Ishikawa (cell line): ENCODE measurements around the gene GABRR3.

Source experiments
- CEBPB ChIP-seq: IDR thresholded peaks from 2 replicates; pipeline ENCODE4 v1.6.1; 2012
- CREB1 ChIP-seq: IDR thresholded peaks from 2 replicates; pipeline ENCODE4 v1.6.1; 2012; ENCODE audit warnings: low read depth
- EGR1 ChIP-seq: IDR thresholded peaks from 2 replicates; pipeline ENCODE4 v1.6.1; 2012
- EP300 ChIP-seq: IDR thresholded peaks from 2 replicates; pipeline ENCODE4 v1.6.1; 2012; ENCODE audit warnings: borderline replicate concordance
- FOXM1 ChIP-seq: IDR thresholded peaks from 2 replicates; pipeline ENCODE4 v1.6.1; 2012; ENCODE audit warnings: low read depth, borderline replicate concordance
- MAX ChIP-seq: IDR thresholded peaks from 2 replicates; pipeline ENCODE4 v1.6.1; 2012
- NFIC ChIP-seq: IDR thresholded peaks from 2 replicates; pipeline ENCODE4 v1.6.1; 2012
- RAD21 ChIP-seq: IDR thresholded peaks from 2 replicates; pipeline ENCODE4 v1.6.1; 2012; ENCODE audit warnings: low read depth
- REST ChIP-seq: IDR thresholded peaks from 2 replicates; pipeline ENCODE4 v1.6.1; 2012; ENCODE audit warnings: low read depth, mild to moderate bottlenecking
- TAF1 ChIP-seq: IDR thresholded peaks from 2 replicates; pipeline ENCODE4 v1.6.1; 2012; ENCODE audit warnings: low read depth, mild to moderate bottlenecking
- TCF12 ChIP-seq: IDR thresholded peaks from 2 replicates; pipeline ENCODE4 v1.6.1; 2012; ENCODE audit warnings: low read depth
- TEAD4 ChIP-seq: IDR thresholded peaks from 2 replicates; pipeline ENCODE4 v1.6.1; 2012
- USF1 ChIP-seq: IDR thresholded peaks from 2 replicates; pipeline ENCODE4 v1.6.1; 2012
- YY1 ChIP-seq: IDR thresholded peaks from 2 replicates; pipeline ENCODE4 v1.6.1; 2012; ENCODE audit warnings: low read depth
- ZBTB7A ChIP-seq: IDR thresholded peaks from 2 replicates; pipeline ENCODE4 v1.6.1; 2012; ENCODE audit warnings: low read depth

Gene GABRR3

GRCh38 chr3:97954228-97954827 is 80.8 kb downstream of the GABRR3 start:
- TF ChIP-seq TAF1 = no peak
- TF ChIP-seq REST = no peak
- TF ChIP-seq FOXM1 = no peak
- no peak for TF ChIP-seq CEBPB
- TF ChIP-seq TCF12 = no peak
- TF ChIP-seq EP300 = no peak
- TF ChIP-seq MAX = no peak
- TF ChIP-seq USF1 = no peak
- TF ChIP-seq TEAD4 = no peak
- no peak for TF ChIP-seq CREB1
- TF ChIP-seq YY1 = no peak

- TF ChIP-seq MAX (no peak), CREB1 (no peak), RAD21 (no peak), TCF12 (no peak)
Measured at GRCh38 chr3:97952872-97953271, 82.2 kb downstream of the GABRR3 start.

- TF ChIP-seq EP300 (no peak), REST (no peak)
Measured at GRCh38 chr3:97952280-97952679, 82.8 kb downstream of the GABRR3 start.

- TF ChIP-seq RAD21 (no peak), REST (no peak), NFIC (no peak), TEAD4 (no peak), CEBPB (no peak), CREB1 (no peak), FOXM1 (no peak), TCF12 (no peak), TAF1 (no peak), EP300 (no peak), EGR1 (no peak), USF1 (no peak)
Measured at GRCh38 chr3:97950360-97950759, 84.8 kb downstream of the GABRR3 start.

GRCh38 chr3:97949743-97950142 is 85.4 kb downstream of the GABRR3 start:
- no peak for TF ChIP-seq USF1
- TF ChIP-seq CREB1 = no peak
- no peak for TF ChIP-seq FOXM1
- TF ChIP-seq MAX = no peak
- TF ChIP-seq YY1 = no peak
- TF ChIP-seq EGR1 = no peak
- TF ChIP-seq REST = no peak
- TF ChIP-seq NFIC = no peak
- TF ChIP-seq TCF12 = no peak
- no peak for TF ChIP-seq ZBTB7A
- no peak for TF ChIP-seq EP300
- TF ChIP-seq TAF1 = no peak
